Measurements from ENCODE around the gene PIEZO1. TPM values are rescaled to one million over a fixed set of nuclear protein-coding genes. Genes with fewer than 3 reads are reported as not detected.
A peak's percentile ranks its signal among the peaks of the same experiment; 100 is the strongest.

Gene PIEZO1
- total RNA-seq, 3 donors from 2014 or later, result 71.4 to 218 (median 129) TPM

- H3K36me3 ChIP-seq (ENCODE audit: low read depth), result no peaks in the 10 kb centered on the region
Observed at GRCh38 chr16:88735616-88736015, 49.4 kb downstream of the PIEZO1 start.

GRCh38 chr16:88735121-88735520 is 49.9 kb downstream of the PIEZO1 start:
- intact Hi-C loops (cut with DNase I, micrococcal nuclease), result no loop called here
- Histone ChIP-seq H3K4me3 (no peak overlapping the region), H3K9me3 (no peaks in the 10 kb centered on the region), H3K36me3 (ENCODE audit: low read depth) (no peaks in the 10 kb centered on the region), H3K4me1 (ENCODE audit: low read depth) (no peaks in the 10 kb centered on the region)
- TF ChIP-seq CTCF (IDR thresholded peaks at IDR 0.05), result no peak
- ATAC-seq (no peak), DNase-seq (no peak)

More at GRCh38 chr16:88735616-88736015, 49.4 kb downstream of the PIEZO1 start:
- intact Hi-C loops (cut with DNase I, micrococcal nuclease), result no loop called here
- ATAC-seq, result no peak
- H3K4me1 ChIP-seq (ENCODE audit: low read depth), result no peaks in the 10 kb centered on the region
- no peaks in the 10 kb centered on the region for H3K9me3 ChIP-seq
- DNase-seq, result no peak
- TF ChIP-seq CTCF (IDR thresholded peaks at IDR 0.05), result no peak
- H3K4me3 ChIP-seq, result no peak overlapping the region

GRCh38 chr16:88734361-88734728 is 50.7 kb downstream of the PIEZO1 start:
- Histone ChIP-seq H3K4me1 (ENCODE audit: low read depth) (no peaks in the 10 kb centered on the region), H3K36me3 (ENCODE audit: low read depth) (no peaks in the 10 kb centered on the region), H3K4me3 (no peak overlapping the region), H3K9me3 (no peaks in the 10 kb centered on the region)
- DNase-seq (no peak), ATAC-seq (peak; percentile 16)
- intact Hi-C loops (cut with DNase I, micrococcal nuclease), result no loop called here
- no peak for TF ChIP-seq CTCF (IDR thresholded peaks at IDR 0.05)

GRCh38 chr16:88733630-88734360 is 51.2 kb downstream of the PIEZO1 start:
- ATAC-seq (no peak), DNase-seq (no peak)
- Histone ChIP-seq H3K9me3 (no peaks in the 10 kb centered on the region), H3K36me3 (ENCODE audit: low read depth) (no peaks in the 10 kb centered on the region), H3K4me1 (ENCODE audit: low read depth) (no peaks in the 10 kb centered on the region), H3K4me3 (no peak overlapping the region)
- no peak for TF ChIP-seq CTCF (IDR thresholded peaks at IDR 0.05)
- intact Hi-C loops (cut with DNase I, micrococcal nuclease), result no loop called here

GRCh38 chr16:88732961-88733294 is 52.1 kb downstream of the PIEZO1 start:
- intact Hi-C loops (cut with DNase I, micrococcal nuclease), result no loop called here
- DNase-seq, result no peak
- TF ChIP-seq CTCF (IDR thresholded peaks at IDR 0.05), result no peak
- no peaks in the 10 kb centered on the region for H3K4me1 ChIP-seq (ENCODE audit: low read depth)
- H3K4me3 ChIP-seq, result no peak overlapping the region
- H3K9me3 ChIP-seq, result no peaks in the 10 kb centered on the region
- H3K36me3 ChIP-seq (ENCODE audit: low read depth), result no peaks in the 10 kb centered on the region
- no peak for ATAC-seq
